ENCODE results near the gene GLIS1. TPM values are rescaled to one million over a fixed set of nuclear protein-coding genes. Genes with fewer than 3 reads are reported as not detected.
"Not testable (repeated sequence)": the region's sequence is repeated elsewhere in the genome, so short reads cannot be mapped to it uniquely, and the experiment has no call there.

Gene GLIS1
- total and polyA plus RNA-seq, 2 experiments from 2014 or later: 0.26 to 0.31 TPM

DNA sequence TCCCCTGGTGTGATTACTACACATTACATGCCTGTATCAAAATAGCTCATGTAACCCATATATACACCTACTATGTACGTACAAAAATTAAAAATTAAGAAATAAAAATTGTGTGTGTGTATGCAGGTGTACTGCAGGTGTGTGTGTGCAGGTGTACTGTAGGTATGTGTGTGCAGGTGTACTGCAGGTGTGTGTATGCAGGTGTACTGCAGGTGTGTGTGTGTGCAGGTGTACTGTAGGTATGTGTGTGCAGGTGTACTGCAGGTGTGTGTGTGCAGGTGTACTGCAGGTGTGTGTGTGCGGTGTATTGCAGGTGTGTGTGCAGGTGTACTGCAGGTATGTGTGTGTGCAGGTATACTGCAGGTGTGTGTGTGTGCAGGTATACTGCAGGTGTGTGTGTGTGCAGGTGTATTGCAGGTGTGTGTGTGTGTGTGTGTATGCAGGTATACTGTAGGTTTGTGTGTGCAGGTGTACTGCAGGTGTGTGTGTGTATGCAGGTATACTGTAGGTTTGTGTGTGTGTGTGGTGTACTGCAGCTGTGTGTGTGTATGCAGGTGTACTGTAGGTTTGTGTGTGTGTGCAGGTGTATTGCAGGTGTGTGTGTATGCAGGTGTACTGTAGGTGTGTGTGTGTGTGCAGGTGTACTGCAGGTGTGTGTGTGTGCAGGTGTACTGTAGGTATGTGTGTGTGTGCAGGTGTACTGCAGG lies 183.2 kb downstream of the GLIS1 start:
- Mint-ChIP-seq H3K27me3 (ENCODE audit: insufficient read depth, low read depth, poor library complexity) (peaks cover 15% of the 10 kb centered on the region), H3K4me1 (peaks cover 21% of the 10 kb centered on the region)
- not testable (repeated sequence) for DNase-seq (ENCODE audit: low spot score); H3K36me3 ChIP-seq (ENCODE audit: insufficient read depth); H3K4me2 ChIP-seq; ATAC-seq; H3K27ac Mint-ChIP-seq; H3K4me3 Mint-ChIP-seq; H3K9me2 ChIP-seq (ENCODE audit: insufficient read depth); H3K9me3 Mint-ChIP-seq; H3K27me3 ChIP-seq (ENCODE audit: insufficient read depth); H3K27ac ChIP-seq (ENCODE audit: low read depth); H2AFZ ChIP-seq; H3K4me3 ChIP-seq; H3K79me2 ChIP-seq (replicated peaks; ENCODE audit: insufficient read depth); H4K20me1 ChIP-seq (replicated peaks; ENCODE audit: insufficient read depth); H3F3A ChIP-seq (replicated peaks; ENCODE audit: low read depth); H3K36me3 Mint-ChIP-seq (ENCODE audit: low read depth)
- peaks cover 12% of the 10 kb centered on the region; the same call in 1 of the 2 replicates for H3K4me1 ChIP-seq (ENCODE audit: insufficient read depth)

DNA sequence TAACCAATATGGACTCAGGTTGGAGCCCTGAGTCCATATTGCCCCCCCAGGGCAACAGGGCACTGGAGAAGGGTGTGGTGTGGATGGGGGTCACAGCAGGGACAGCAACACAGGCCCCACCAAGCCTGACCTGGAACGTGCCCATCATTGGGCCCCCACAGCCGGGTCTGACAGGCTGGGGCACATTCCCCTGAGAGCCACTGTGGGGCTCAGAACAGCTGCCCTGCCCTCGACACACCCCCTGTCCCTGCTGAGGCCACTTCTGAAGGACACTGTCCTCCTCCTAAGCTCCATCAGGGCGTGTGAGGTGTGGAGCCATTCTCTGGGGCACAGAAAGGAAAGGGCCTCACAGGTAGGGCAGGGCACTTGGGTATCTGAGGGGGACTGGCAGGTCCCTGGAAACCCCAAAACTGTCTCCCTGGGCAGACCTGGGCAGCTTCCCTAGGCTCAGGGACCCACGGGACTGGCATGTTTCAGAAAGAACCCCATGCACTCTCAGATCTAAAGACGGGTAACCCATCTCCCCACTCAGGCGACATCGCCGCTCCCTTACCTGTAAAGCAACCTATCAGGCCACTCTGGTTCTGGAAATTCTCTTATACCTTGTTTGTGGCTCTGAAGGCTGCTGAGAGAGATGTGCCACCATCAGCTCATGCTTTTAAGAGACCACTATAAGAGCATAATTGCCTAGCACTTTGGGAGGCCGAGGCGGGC lies 184.2 kb downstream of the GLIS1 start:
- Histone ChIP-seq H2AFZ (no peak overlapping the region), H3K27me3 (ENCODE audit: insufficient read depth) (no peaks in the 10 kb centered on the region), H3K9me2 (ENCODE audit: insufficient read depth) (no peaks in the 10 kb centered on the region), H3K4me2 (no peak overlapping the region), H3K79me2 (replicated peaks; ENCODE audit: insufficient read depth) (no peaks in the 10 kb centered on the region), H3K27ac (ENCODE audit: low read depth) (no peak overlapping the region), H4K20me1 (replicated peaks; ENCODE audit: insufficient read depth) (no peaks in the 10 kb centered on the region), H3K4me1 (ENCODE audit: insufficient read depth) (peaks cover 12% of the 10 kb centered on the region; the same call in 1 of the 2 replicates), H3K36me3 (ENCODE audit: insufficient read depth) (no peaks in the 10 kb centered on the region), H3F3A (replicated peaks; ENCODE audit: low read depth) (no peaks in the 10 kb centered on the region), H3K4me3 (no peak overlapping the region)
- peaks cover 15% of the 10 kb centered on the region for H3K27me3 Mint-ChIP-seq (ENCODE audit: insufficient read depth, low read depth, poor library complexity)
- no peak overlapping the region for H3K27ac Mint-ChIP-seq
- DNase-seq (ENCODE audit: low spot score) (no peak), ATAC-seq (no peak)
- no peaks in the 10 kb centered on the region for H3K36me3 Mint-ChIP-seq (ENCODE audit: low read depth)
- peaks cover 20% of the 10 kb centered on the region for H3K4me1 Mint-ChIP-seq
- no peaks in the 10 kb centered on the region; the same call in 2 of the 3 replicates for H3K9me3 Mint-ChIP-seq
- no peak overlapping the region for H3K4me3 Mint-ChIP-seq
- TF ChIP-seq JUNB (IDR thresholded peaks at IDR 0.05; ENCODE audit: unreplicated experiment): no peak
- TF ChIP-seq STAT1 (IDR thresholded peaks at IDR 0.05; ENCODE audit: unreplicated experiment): no peak
- TF ChIP-seq ZNF114 (CRISPR knock-in tag; IDR thresholded peaks at IDR 0.05): no peak
- no peak for TF ChIP-seq POLR2AphosphoS5 (IDR thresholded peaks at IDR 0.05; ENCODE audit: low read depth)
- TF ChIP-seq, protein P1, sequence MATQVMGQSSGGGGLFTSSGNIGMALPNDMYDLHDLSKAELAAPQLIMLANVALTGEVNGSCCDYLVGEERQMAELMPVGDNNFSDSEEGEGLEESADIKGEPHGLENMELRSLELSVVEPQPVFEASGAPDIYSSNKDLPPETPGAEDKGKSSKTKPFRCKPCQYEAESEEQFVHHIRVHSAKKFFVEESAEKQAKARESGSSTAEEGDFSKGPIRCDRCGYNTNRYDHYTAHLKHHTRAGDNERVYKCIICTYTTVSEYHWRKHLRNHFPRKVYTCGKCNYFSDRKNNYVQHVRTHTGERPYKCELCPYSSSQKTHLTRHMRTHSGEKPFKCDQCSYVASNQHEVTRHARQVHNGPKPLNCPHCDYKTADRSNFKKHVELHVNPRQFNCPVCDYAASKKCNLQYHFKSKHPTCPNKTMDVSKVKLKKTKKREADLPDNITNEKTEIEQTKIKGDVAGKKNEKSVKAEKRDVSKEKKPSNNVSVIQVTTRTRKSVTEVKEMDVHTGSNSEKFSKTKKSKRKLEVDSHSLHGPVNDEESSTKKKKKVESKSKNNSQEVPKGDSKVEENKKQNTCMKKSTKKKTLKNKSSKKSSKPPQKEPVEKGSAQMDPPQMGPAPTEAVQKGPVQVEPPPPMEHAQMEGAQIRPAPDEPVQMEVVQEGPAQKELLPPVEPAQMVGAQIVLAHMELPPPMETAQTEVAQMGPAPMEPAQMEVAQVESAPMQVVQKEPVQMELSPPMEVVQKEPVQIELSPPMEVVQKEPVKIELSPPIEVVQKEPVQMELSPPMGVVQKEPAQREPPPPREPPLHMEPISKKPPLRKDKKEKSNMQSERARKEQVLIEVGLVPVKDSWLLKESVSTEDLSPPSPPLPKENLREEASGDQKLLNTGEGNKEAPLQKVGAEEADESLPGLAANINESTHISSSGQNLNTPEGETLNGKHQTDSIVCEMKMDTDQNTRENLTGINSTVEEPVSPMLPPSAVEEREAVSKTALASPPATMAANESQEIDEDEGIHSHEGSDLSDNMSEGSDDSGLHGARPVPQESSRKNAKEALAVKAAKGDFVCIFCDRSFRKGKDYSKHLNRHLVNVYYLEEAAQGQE (IDR thresholded peaks at IDR 0.05; ENCODE audit: unreplicated experiment): no peak
- TF ChIP-seq EZH2 (IDR thresholded peaks at IDR 0.05; ENCODE audit: low read depth, unreplicated experiment): no peak
- TF ChIP-seq NANOG (IDR thresholded peaks at IDR 0.05; ENCODE audit: borderline replicate concordance): no peak
- TF ChIP-seq, protein P2, sequence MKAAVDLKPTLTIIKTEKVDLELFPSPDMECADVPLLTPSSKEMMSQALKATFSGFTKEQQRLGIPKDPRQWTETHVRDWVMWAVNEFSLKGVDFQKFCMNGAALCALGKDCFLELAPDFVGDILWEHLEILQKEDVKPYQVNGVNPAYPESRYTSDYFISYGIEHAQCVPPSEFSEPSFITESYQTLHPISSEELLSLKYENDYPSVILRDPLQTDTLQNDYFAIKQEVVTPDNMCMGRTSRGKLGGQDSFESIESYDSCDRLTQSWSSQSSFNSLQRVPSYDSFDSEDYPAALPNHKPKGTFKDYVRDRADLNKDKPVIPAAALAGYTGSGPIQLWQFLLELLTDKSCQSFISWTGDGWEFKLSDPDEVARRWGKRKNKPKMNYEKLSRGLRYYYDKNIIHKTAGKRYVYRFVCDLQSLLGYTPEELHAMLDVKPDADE (IDR thresholded peaks at IDR 0.05): no peak
- TF ChIP-seq, protein P3, sequence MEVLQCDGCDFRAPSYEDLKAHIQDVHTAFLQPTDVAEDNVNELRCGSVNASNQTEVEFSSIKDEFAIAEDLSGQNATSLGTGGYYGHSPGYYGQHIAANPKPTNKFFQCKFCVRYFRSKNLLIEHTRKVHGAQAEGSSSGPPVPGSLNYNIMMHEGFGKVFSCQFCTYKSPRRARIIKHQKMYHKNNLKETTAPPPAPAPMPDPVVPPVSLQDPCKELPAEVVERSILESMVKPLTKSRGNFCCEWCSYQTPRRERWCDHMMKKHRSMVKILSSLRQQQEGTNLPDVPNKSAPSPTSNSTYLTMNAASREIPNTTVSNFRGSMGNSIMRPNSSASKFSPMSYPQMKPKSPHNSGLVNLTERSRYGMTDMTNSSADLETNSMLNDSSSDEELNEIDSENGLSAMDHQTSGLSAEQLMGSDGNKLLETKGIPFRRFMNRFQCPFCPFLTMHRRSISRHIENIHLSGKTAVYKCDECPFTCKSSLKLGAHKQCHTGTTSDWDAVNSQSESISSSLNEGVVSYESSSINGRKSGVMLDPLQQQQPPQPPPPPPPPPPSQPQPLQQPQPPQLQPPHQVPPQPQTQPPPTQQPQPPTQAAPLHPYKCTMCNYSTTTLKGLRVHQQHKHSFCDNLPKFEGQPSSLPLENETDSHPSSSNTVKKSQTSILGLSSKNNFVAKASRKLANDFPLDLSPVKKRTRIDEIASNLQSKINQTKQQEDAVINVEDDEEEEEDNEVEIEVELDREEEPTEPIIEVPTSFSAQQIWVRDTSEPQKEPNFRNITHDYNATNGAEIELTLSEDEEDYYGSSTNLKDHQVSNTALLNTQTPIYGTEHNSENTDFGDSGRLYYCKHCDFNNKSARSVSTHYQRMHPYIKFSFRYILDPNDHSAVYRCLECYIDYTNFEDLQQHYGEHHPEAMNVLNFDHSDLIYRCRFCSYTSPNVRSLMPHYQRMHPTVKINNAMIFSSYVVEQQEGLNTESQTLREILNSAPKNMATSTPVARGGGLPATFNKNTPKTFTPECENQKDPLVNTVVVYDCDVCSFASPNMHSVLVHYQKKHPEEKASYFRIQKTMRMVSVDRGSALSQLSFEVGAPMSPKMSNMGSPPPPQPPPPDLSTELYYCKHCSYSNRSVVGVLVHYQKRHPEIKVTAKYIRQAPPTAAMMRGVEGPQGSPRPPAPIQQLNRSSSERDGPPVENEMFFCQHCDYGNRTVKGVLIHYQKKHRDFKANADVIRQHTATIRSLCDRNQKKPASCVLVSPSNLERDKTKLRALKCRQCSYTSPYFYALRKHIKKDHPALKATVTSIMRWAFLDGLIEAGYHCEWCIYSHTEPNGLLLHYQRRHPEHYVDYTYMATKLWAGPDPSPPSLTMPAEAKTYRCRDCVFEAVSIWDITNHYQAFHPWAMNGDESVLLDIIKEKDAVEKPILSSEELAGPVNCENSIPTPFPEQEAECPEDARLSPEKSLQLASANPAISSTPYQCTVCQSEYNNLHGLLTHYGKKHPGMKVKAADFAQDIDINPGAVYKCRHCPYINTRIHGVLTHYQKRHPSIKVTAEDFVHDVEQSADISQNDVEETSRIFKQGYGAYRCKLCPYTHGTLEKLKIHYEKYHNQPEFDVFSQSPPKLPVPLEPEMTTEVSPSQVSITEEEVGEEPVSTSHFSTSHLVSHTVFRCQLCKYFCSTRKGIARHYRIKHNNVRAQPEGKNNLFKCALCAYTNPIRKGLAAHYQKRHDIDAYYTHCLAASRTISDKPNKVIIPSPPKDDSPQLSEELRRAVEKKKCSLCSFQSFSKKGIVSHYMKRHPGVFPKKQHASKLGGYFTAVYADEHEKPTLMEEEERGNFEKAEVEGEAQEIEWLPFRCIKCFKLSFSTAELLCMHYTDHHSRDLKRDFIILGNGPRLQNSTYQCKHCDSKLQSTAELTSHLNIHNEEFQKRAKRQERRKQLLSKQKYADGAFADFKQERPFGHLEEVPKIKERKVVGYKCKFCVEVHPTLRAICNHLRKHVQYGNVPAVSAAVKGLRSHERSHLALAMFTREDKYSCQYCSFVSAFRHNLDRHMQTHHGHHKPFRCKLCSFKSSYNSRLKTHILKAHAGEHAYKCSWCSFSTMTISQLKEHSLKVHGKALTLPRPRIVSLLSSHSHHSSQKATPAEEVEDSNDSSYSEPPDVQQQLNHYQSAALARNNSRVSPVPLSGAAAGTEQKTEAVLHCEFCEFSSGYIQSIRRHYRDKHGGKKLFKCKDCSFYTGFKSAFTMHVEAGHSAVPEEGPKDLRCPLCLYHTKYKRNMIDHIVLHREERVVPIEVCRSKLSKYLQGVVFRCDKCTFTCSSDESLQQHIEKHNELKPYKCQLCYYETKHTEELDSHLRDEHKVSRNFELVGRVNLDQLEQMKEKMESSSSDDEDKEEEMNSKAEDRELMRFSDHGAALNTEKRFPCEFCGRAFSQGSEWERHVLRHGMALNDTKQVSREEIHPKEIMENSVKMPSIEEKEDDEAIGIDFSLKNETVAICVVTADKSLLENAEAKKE (CRISPR knock-in tag; IDR thresholded peaks at IDR 0.05): no peak

Measured in GM23338 (cell line).